Nephron progenitor cell (in vitro differentiated cells): Measurements from ENCODE around the gene SHROOM3.

Experiments used
- DNase-seq: peaks from one replicate; pipeline ENCODE4 v3.0.0; 2021
- H3K27ac Mint-ChIP-seq: 2 replicates; pipeline ENCODE4 v1.8.0; 2021; ENCODE audit warnings: mild to moderate bottlenecking, moderate library complexity, mixed read lengths
- H3K27me3 Mint-ChIP-seq: 2 replicates; pipeline ENCODE4 v1.8.0; 2021; ENCODE audit warnings: mild to moderate bottlenecking, low read depth, mixed read lengths; ENCODE audit not compliant: poor library complexity
- H3K36me3 Mint-ChIP-seq: 2 replicates; pipeline ENCODE4 v1.8.0; 2021; ENCODE audit warnings: low read depth, mixed read lengths
- H3K4me1 Mint-ChIP-seq: 2 replicates; pipeline ENCODE4 v1.8.0; 2021; ENCODE audit warnings: mixed read lengths
- H3K4me3 Mint-ChIP-seq: 2 replicates; pipeline ENCODE4 v1.8.0; 2021; ENCODE audit warnings: mild to moderate bottlenecking, moderate library complexity, mixed read lengths
- H3K9me3 Mint-ChIP-seq: 2 replicates; pipeline ENCODE4 v1.8.0; 2021; ENCODE audit warnings: mild to moderate bottlenecking, moderate library complexity, mixed read lengths
- CTCF ChIP-seq: fragments of 200-600 bp; sonication (generic); IDR thresholded peaks from 2 replicates; pipeline ENCODE4 v1.5.0; 2021; ENCODE audit warnings: antibody characterized with exemption

Gene SHROOM3

GRCh38 chr4:76426272-76426671 lies 8.8 kb upstream of the SHROOM3 start:
- no peak for DNase-seq
- Mint-ChIP-seq H3K27me3 (peaks cover 3% of the 10 kb centered on the region), H3K9me3 (peaks cover 22% of the 10 kb centered on the region), H3K4me1 (peaks cover 15% of the 10 kb centered on the region), H3K36me3 (no peaks in the 10 kb centered on the region), H3K4me3 (no peak overlapping the region), H3K27ac (peak overlapping the region; percentile 8)
- no peak for TF ChIP-seq CTCF

DNA sequence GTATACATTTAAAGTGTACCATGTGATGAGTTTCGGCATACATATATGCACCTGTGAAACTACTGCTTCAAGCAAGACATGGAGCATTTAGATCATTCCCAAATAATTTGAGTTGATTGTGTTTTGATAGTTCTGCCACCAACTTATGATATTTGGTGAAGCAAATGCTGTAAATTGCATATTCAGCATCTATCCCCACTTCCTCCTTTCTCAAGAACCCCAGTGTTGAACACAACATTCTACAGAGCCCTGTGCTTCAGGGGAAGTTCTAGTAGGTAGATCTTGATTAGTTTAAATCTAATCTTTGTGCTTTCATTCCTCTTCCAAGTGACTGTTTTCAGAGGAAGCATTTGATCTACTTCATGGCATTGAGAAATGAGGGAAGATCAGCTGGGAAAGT lies 5.4 kb upstream of the SHROOM3 start:
- Mint-ChIP-seq H3K27me3 (no peaks in the 10 kb centered on the region), H3K36me3 (no peaks in the 10 kb centered on the region), H3K9me3 (no peaks in the 10 kb centered on the region), H3K27ac (no peak overlapping the region), H3K4me3 (no peak overlapping the region), H3K4me1 (peaks cover 42% of the 10 kb centered on the region)
- no peak for DNase-seq
- no peak for TF ChIP-seq CTCF

- no peak overlapping the region for H3K4me3 Mint-ChIP-seq
- H3K9me3 Mint-ChIP-seq, result no peaks in the 10 kb centered on the region
- TF ChIP-seq CTCF, result peak; percentile 66
- H3K27me3 Mint-ChIP-seq, result peaks cover under 1% of the 10 kb centered on the region
- H3K27ac Mint-ChIP-seq, result peak overlapping the region; percentile 22
- H3K4me1 Mint-ChIP-seq, result peaks cover 53% of the 10 kb centered on the region
- peak; percentile 15 for DNase-seq
- H3K36me3 Mint-ChIP-seq, result no peaks in the 10 kb centered on the region
Observed at GRCh38 chr4:76430519-76431388, 4.3 kb upstream of the SHROOM3 start.

DNA sequence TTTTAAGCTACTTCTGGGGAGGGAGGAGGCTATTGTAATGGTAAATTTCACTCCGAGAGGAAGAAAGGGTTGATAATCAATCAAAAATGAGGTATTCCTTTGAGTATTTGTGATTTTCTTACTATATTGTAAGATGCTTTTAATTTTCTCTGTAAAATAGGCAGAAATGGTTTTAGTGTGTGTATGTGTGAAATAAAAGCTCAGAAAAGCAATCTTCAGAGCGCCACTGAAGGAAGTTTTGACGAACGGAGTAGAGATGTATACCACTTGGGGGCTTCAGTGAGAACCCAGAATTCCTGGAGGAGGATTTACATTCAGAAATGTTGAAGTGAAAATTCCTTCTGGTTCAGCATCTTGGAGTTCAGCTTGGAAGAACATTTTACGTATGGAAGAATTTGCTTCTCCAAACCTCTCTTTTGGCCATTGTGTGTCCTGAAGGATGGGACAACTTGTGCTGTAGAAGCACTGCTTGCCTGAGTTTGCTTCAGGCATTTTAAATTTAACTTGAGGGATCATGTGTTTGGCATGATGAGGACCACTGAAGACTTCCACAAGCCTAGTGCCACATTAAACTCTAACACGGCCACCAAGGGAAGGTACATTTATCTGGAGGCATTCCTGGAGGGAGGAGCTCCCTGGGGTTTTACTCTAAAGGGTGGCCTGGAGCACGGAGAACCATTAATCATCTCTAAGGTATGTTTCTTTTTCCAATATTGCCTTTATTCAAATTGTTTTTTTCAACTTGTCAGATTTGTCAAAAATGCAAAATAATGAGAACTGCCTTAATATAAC lies 695 bp downstream of the SHROOM3 start:
- Mint-ChIP-seq H3K4me3 (peak overlapping the region; percentile 65), H3K27me3 (peaks cover 3% of the 10 kb centered on the region), H3K27ac (no peak overlapping the region), H3K36me3 (no peaks in the 10 kb centered on the region), H3K4me1 (peaks cover 47% of the 10 kb centered on the region), H3K9me3 (peaks cover 13% of the 10 kb centered on the region)
- no peak for TF ChIP-seq CTCF
- DNase-seq, result no peak

DNA sequence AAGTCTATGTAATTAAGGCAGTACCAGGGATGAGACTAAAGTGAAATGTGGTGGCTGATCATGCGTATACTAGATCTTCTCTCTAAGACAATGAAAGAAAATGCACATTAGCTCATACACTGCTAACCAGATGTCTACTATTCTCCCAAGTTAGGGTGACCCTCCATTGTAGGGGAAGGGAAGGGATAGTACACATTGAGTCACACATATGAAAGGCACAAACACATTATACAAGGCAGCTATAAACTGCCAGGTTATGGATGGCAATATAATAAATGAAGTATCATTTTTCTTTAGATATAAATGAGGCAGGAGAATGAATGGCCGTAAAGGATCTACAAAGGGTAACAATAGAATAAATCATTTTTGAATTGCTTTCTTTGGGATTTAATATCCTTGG lies 4.5 kb downstream of the SHROOM3 start:
- Mint-ChIP-seq H3K27me3 (peaks cover 3% of the 10 kb centered on the region), H3K4me3 (no peak overlapping the region), H3K27ac (no peak overlapping the region), H3K9me3 (peaks cover 13% of the 10 kb centered on the region), H3K36me3 (no peaks in the 10 kb centered on the region), H3K4me1 (peaks cover 21% of the 10 kb centered on the region)
- no peak for DNase-seq
- no peak for TF ChIP-seq CTCF
